Measurements from ENCODE around the gene PSME3IP1.

PSME3IP1 gene

GRCh38 chr16:57105184-57105583 lies 80.7 kb downstream of the PSME3IP1 start:
- H3K9ac ChIP-seq (ENCODE audit: low read depth in 1 of 2, low read length in 2 of 2) = no peak overlapping the region
- H3K27ac ChIP-seq (ENCODE audit: low read depth, low read length) = no peak overlapping the region

GRCh38 chr16:57104706-57105105 lies 81.1 kb downstream of the PSME3IP1 start:
- Histone ChIP-seq H3K27ac (ENCODE audit: low read depth, low read length) (no peak overlapping the region), H3K27me3 (ENCODE audit: control insufficient read depth in 1 of 2, insufficient read depth in 2 of 2, low read length in 2 of 2) (no peaks in the 10 kb centered on the region), H3K36me3 (ENCODE audit: control insufficient read depth in 1 of 2, insufficient read depth in 2 of 2, low read length in 2 of 2) (no peaks in the 10 kb centered on the region), H3K9me3 (ENCODE audit: control insufficient read depth in 1 of 2, low read length in 2 of 2) (no peaks in the 10 kb centered on the region), H3K4me3 (ENCODE audit: low read depth in 1 of 2, low read length in 2 of 2) (no peak overlapping the region), H3K4me1 (ENCODE audit: control insufficient read depth in 1 of 2, insufficient read depth in 2 of 2, low read length in 2 of 2) (peaks cover 0 to 4% of the 10 kb centered on the region in 2 donors), H3K9ac (ENCODE audit: low read depth in 1 of 2, low read length in 2 of 2) (no peak overlapping the region)

More at GRCh38 chr16:57105184-57105583, 80.7 kb downstream of the PSME3IP1 start:
- no peak overlapping the region for H3K4me3 ChIP-seq (ENCODE audit: low read depth in 1 of 2, low read length in 2 of 2)
- H3K36me3 ChIP-seq (ENCODE audit: control insufficient read depth in 1 of 2, insufficient read depth in 2 of 2, low read length in 2 of 2) = no peaks in the 10 kb centered on the region
- no peaks in the 10 kb centered on the region for H3K27me3 ChIP-seq (ENCODE audit: control insufficient read depth in 1 of 2, insufficient read depth in 2 of 2, low read length in 2 of 2)
- H3K9me3 ChIP-seq (ENCODE audit: control insufficient read depth in 1 of 2, low read length in 2 of 2) = no peaks in the 10 kb centered on the region
- peaks cover 0 to 4% of the 10 kb centered on the region in 2 donors for H3K4me1 ChIP-seq (ENCODE audit: control insufficient read depth in 1 of 2, insufficient read depth in 2 of 2, low read length in 2 of 2)

DNA sequence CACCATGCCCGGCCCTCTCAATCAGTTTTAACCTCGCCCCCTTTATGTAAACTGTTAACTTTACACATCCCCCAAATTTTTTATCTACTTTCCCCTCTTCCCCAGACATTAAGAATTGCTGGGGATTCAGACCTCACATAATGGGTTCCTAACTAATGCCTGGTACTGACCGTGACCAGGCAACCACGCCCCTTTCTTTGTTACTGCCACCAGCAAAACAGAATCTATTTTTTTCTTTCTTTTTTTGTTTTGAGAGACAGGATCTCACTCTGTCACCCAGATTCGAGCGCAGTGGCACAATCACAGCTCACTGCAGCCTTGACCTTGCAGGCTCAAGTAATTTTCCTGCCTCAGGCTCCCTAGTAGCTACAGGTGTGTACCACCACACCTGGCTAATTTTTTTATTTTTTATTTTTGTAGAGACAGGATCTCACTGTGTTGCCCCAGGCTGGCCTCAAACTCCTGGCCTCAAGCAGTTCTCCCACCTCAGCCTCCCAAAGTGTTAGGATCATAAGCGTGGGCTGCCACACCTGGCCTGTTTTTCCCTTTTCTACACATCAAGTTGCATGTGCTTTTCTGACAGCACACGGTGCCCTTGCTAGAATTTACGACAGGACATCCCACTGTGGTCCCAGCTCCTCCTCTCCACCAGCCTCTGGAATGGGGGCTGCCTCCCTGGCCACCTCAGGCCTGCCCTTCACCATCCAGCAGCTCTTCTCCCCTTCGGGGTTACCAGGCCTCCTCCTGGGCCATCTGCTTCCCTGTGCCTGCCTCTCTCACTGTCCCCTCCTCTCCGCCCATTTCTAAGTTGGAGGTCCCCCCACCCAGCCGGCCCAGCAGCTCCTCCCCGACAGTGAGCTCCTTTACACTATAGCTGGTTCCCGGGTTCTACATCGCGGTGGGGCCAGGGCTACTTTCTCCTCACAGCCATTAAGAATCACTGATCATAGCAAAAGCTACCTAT lies 82.7 kb downstream of the PSME3IP1 start:
- H3K4me3 ChIP-seq (ENCODE audit: low read depth in 1 of 2, low read length in 2 of 2) = no peak overlapping the region
- H3K9me3 ChIP-seq (ENCODE audit: control insufficient read depth in 1 of 2, low read length in 2 of 2) = no peaks in the 10 kb centered on the region
- no peak overlapping the region for H3K9ac ChIP-seq (ENCODE audit: low read depth in 1 of 2, low read length in 2 of 2)
- H3K27ac ChIP-seq (ENCODE audit: low read depth, low read length) = no peak overlapping the region
- no peaks in the 10 kb centered on the region for H3K27me3 ChIP-seq (ENCODE audit: control insufficient read depth in 1 of 2, insufficient read depth in 2 of 2, low read length in 2 of 2)
- H3K4me1 ChIP-seq (ENCODE audit: control insufficient read depth in 1 of 2, insufficient read depth in 2 of 2, low read length in 2 of 2) = no peaks in the 10 kb centered on the region
- no peaks in the 10 kb centered on the region for H3K36me3 ChIP-seq (ENCODE audit: control insufficient read depth in 1 of 2, insufficient read depth in 2 of 2, low read length in 2 of 2)
